ENCODE results near the gene GDI2.

- TF ChIP-seq, protein P1, sequence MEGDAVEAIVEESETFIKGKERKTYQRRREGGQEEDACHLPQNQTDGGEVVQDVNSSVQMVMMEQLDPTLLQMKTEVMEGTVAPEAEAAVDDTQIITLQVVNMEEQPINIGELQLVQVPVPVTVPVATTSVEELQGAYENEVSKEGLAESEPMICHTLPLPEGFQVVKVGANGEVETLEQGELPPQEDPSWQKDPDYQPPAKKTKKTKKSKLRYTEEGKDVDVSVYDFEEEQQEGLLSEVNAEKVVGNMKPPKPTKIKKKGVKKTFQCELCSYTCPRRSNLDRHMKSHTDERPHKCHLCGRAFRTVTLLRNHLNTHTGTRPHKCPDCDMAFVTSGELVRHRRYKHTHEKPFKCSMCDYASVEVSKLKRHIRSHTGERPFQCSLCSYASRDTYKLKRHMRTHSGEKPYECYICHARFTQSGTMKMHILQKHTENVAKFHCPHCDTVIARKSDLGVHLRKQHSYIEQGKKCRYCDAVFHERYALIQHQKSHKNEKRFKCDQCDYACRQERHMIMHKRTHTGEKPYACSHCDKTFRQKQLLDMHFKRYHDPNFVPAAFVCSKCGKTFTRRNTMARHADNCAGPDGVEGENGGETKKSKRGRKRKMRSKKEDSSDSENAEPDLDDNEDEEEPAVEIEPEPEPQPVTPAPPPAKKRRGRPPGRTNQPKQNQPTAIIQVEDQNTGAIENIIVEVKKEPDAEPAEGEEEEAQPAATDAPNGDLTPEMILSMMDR (IDR thresholded peaks at IDR 0.05; ENCODE audit: low read length): no peak
- TF ChIP-seq EZH2phosphoT487 (IDR thresholded peaks at IDR 0.05; ENCODE audit: low read length): no peak
Observed at GRCh38 chr10:5774987-5775620, 38.1 kb downstream of the GDI2 start.

All from MM.1S (cell line).